GM13976 (cell line): Measurements from ENCODE around the gene SLC25A51.

Source experiments
- DNase-seq: peaks from one replicate; pipeline ENCODE4 v3.0.0; 2012; ENCODE audit warnings: low spot score
- CTCF ChIP-seq: IDR thresholded peaks from 2 replicates; pipeline ENCODE4 v1.5.1; 2012; ENCODE audit warnings: borderline replicate concordance, mild to moderate bottlenecking; ENCODE audit not compliant: insufficient read depth; ENCODE audit errors: extremely low read depth, missing control alignments, control extremely low read depth
- in situ Hi-C: fragments of 300-500 bp; cut with MboI; formaldehyde crosslinking; loops from one replicate; pipeline ENCODE4 v1.12.0; 2022; ENCODE audit warnings: low sequenced_read_pairs, mixed read lengths, inconsistent platforms; ENCODE audit not compliant: unreplicated experiment

SLC25A51 gene

GRCh38 chr9:37903647-37904444 lies at the start of gene SLC25A51:
SLC25A51 (minus strand) TSS chr9:37904127; CDS start chr9:37888550, 15,577 bp downstream.
- in situ Hi-C loops = loop anchor here (10.0 kb wide), 1 partner anchor 461 kb away; no protein-coding TSS in a partner anchor
- peak; percentile 98 for DNase-seq
- TF ChIP-seq CTCF = peak; percentile 95

DNA sequence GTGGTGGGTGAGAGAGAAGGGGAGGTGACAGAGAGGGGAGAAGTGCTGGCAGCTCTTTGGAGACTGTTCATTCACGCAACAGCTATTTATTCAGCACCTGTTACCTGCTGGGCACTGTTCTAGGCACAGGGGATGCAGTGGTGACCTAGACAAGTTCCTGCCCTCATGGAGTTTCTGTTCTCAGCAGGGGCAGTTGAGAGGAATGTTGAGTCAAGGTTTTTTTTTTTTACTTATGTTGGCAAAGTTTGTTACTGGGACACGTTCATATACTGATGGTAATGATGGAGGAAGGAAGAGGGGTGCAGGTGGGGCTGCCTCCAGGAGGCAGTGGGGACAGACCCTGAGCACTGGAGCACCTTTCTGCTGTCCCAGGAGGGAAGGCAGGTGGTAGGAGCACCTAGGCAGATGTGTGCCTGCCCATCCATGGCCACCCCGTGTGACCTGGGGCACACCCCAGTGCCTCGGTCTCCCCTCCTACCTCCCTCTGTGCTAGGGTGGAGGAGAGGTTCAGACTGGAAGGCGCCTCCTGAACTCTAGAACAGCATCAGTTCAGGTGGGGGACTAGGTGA lies 49.4 kb upstream of the SLC25A51 start:
- in situ Hi-C loops = no loop called here
- DNase-seq = peak; percentile 72
- no peak for TF ChIP-seq CTCF

GRCh38 chr9:37952731-37953130 lies 48.8 kb upstream of the SLC25A51 start:
- no peak for TF ChIP-seq CTCF
- no peak for DNase-seq
- in situ Hi-C loops = no loop called here

GRCh38 chr9:37951671-37952449 lies 47.9 kb upstream of the SLC25A51 start:
- no peak for DNase-seq
- in situ Hi-C loops = no loop called here

GRCh38 chr9:37950561-37950960 lies 46.6 kb upstream of the SLC25A51 start:
- TF ChIP-seq CTCF = no peak
- in situ Hi-C loops = no loop called here
- no peak for DNase-seq

More at GRCh38 chr9:37951671-37952449, 47.9 kb upstream of the SLC25A51 start:
- TF ChIP-seq CTCF = no peak

DNA sequence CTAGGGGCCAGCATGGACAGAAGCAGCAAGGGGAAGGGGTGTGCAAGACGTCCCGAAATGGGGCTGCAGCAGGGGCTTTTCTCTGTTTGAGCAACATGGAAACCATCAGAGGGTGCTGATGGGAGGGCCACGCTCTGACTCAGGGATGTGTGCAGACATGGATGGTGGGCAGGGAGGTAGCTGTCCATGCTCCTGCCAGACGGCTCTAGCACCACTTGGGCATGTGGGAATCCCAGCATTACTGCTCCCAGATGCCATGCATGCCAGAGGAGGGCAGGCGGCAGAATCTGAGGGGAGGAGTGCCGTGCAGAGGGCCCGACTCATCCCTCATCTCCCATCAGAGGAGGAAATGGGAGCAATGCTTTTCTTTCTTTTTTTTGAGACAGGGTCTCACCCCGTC lies 45.6 kb upstream of the SLC25A51 start:
- in situ Hi-C loops = no loop called here
- no peak for TF ChIP-seq CTCF
- DNase-seq = no peak
